Measurements from ENCODE around the gene TLL2. TPM values are rescaled to one million over a fixed set of nuclear protein-coding genes. Genes with fewer than 3 reads are reported as not detected.

The TLL2 gene
- total and polyA plus RNA-seq, 3 donors from 2014 or later: 0.39 to 0.68 (median 0.67) TPM

DNA sequence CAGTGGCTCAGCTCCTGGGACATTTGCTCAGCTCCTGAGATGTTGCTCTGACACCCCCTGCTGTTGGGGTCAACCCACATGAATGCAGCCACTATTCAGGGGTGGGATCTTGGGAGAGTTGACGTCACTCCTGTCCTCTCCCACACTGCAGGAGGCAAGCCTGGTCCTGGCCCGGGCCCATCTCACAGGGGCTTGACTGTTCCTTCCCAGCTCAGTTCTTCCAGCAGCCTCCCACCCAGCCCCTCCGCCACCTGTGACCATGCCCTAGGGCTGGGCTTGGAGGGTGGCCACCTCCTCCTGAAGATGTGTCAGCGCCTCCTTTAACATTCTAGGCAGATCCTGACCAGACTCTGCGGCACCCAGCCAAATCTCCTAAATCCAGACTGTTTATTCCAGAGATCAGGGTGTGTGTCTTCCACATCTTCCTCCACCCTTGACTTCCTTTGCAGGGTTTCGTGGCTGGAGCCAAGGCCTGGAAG lies 135.9 kb downstream of the TLL2 start:
- Histone ChIP-seq H3K9me3 (no peaks in the 10 kb centered on the region), H3K4me3 (no peak overlapping the region), H3K27ac (no peak overlapping the region), H3K4me1 (no peaks in the 10 kb centered on the region), H3K36me3 (ENCODE audit: low read depth, missing control alignments) (no peaks in the 10 kb centered on the region), H3K27me3 (no peaks in the 10 kb centered on the region)
- TF ChIP-seq, protein P1, sequence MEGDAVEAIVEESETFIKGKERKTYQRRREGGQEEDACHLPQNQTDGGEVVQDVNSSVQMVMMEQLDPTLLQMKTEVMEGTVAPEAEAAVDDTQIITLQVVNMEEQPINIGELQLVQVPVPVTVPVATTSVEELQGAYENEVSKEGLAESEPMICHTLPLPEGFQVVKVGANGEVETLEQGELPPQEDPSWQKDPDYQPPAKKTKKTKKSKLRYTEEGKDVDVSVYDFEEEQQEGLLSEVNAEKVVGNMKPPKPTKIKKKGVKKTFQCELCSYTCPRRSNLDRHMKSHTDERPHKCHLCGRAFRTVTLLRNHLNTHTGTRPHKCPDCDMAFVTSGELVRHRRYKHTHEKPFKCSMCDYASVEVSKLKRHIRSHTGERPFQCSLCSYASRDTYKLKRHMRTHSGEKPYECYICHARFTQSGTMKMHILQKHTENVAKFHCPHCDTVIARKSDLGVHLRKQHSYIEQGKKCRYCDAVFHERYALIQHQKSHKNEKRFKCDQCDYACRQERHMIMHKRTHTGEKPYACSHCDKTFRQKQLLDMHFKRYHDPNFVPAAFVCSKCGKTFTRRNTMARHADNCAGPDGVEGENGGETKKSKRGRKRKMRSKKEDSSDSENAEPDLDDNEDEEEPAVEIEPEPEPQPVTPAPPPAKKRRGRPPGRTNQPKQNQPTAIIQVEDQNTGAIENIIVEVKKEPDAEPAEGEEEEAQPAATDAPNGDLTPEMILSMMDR (IDR thresholded peaks at IDR 0.05): no peak
- TF ChIP-seq POLR2A (IDR thresholded peaks at IDR 0.05): no peak
- intact Hi-C loops (cut with DNase I; ENCODE audit: low total_unique reads): no loop called here
- WGBS, 2 donors: 59 to 62% methylated on average over 5 to 6 of the region's 6 CpGs
- DNase-seq: peak; percentile 36

DNA sequence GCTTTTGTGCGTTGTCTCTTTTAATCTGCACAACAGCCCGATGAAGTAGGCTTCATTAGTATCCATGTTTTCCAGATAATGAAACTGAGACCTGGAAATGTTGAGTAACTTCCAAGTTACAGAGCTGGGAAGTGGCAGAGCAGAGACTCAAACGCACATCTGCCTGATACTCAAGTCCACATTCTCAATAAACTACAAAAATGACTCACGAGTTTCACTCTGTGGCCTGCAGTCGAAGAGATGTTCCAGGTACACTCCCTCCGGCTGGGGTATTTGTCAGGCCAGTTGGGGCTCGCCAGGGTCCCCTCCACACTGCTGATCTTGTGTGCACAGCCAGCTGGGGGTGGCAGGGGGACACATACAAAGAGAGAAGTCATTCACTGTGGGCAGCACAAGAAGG lies 137.2 kb downstream of the TLL2 start:
- DNase-seq: no peak
- H3K27me3 ChIP-seq: no peaks in the 10 kb centered on the region
- no peak overlapping the region for H3K27ac ChIP-seq
- 70 to 75% methylated on average over 3 to 7 of the region's 7 CpGs for WGBS, 2 donors
- no peaks in the 10 kb centered on the region for H3K36me3 ChIP-seq (ENCODE audit: low read depth, missing control alignments)
- no peaks in the 10 kb centered on the region for H3K4me1 ChIP-seq
- intact Hi-C loops (cut with DNase I; ENCODE audit: low total_unique reads): no loop called here
- no peaks in the 10 kb centered on the region for H3K9me3 ChIP-seq
- TF ChIP-seq POLR2A (IDR thresholded peaks at IDR 0.05): no peak
- TF ChIP-seq, protein P1 (IDR thresholded peaks at IDR 0.05): no peak
- H3K4me3 ChIP-seq: no peak overlapping the region

DNA sequence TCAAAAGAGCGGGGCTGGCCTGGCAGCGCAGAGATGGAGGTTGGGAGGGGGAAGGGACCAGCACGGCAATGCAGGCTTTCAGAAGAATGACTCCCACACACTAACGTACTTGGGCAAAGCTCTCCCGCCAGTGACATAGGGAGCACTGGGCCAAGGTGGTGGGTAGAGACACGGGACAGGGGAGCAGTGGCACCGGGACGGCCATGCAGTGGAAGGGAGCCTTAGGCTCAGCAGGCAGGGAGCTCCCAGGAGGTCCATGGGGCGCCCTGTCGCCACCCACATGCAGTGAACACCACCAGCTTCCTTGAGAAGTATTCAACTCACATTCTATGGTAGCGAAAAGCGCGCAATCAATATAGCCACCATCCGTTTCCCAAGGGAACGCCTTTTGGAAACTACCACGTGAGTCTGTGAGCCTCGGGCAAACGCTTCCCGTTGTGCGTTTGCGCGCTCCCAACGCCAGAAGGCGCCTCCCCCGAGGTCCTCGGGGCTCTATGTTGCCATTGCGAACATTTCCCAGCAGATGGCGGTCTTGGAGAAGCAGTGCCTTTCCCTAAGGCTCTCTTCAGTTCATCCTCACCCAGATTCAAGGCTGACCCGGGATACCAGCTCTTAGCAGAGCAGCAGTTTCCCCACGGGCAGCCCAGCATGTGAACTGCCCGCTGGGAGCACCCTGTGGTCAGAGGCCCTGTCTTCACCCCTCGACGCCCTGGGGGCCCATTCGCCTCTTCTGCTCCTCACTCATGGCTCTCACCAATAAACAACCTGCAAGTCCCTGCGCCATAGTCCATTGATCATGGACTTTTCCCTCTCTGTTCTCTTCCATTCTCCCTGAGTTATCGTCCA lies 138.5 kb downstream of the TLL2 start:
- 3 to 6% methylated on average over 20 to 36 of the region's 36 CpGs for WGBS, 2 donors
- no peaks in the 10 kb centered on the region for H3K27me3 ChIP-seq

DNA sequence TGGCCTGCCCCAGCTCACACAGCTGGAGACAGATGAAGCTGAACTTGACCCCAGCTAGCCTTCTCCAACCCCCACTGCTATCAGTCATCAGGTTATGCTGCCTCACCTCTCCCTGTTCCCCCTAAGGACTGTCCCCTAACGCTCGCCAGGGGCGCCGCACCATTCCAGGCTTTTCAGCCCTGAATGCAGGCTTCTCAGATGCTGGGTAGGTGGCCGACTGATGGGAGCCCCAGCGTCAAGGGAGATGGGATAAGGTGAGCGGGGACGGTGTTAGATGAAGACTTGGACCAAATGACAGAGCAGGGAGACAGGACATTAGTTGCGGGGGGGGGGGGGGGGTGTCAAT lies 139.1 kb downstream of the TLL2 start:
- H3K36me3 ChIP-seq (ENCODE audit: low read depth, missing control alignments): no peaks in the 10 kb centered on the region
- no peak overlapping the region for H3K27ac ChIP-seq
- peak overlapping the region in 1 of 2 donors; percentile 53 for H3K4me3 ChIP-seq
- intact Hi-C loops (cut with DNase I; ENCODE audit: low total_unique reads): no loop called here
- TF ChIP-seq, protein P1 (IDR thresholded peaks at IDR 0.05): no peak
- no peak for TF ChIP-seq POLR2A (IDR thresholded peaks at IDR 0.05)
- 10 to 26% methylated on average over 9 of the region's 9 CpGs for WGBS, 2 donors
- DNase-seq: no peak
- H3K27me3 ChIP-seq: no peaks in the 10 kb centered on the region
- H3K9me3 ChIP-seq: no peaks in the 10 kb centered on the region
- no peaks in the 10 kb centered on the region for H3K4me1 ChIP-seq

More for the DNA sequence above, 138.5 kb downstream of the TLL2 start:
- TF ChIP-seq POLR2A (IDR thresholded peaks at IDR 0.05): no peak
- TF ChIP-seq, protein P1 (IDR thresholded peaks at IDR 0.05): peak; percentile 61 to 88 (median 86)
- intact Hi-C loops (cut with DNase I; ENCODE audit: low total_unique reads): no loop called here
- no peaks in the 10 kb centered on the region for H3K9me3 ChIP-seq
- peak; percentile 91 for DNase-seq
- no peaks in the 10 kb centered on the region for H3K4me1 ChIP-seq
- no peak overlapping the region for H3K27ac ChIP-seq
- H3K4me3 ChIP-seq: peak overlapping the region; percentile 38 to 53
- no peaks in the 10 kb centered on the region for H3K36me3 ChIP-seq (ENCODE audit: low read depth, missing control alignments)
